ENCODE measurements around the gene RMDN3.

RMDN3 gene

GRCh38 chr15:40772014-40772413, 17.0 kb upstream of the RMDN3 start:
- no peak for DNase-seq (ENCODE audit: low read depth in 2 of 2)

- no peak for DNase-seq (ENCODE audit: low read depth in 2 of 2)
Measured at GRCh38 chr15:40771242-40771641, 16.2 kb upstream of the RMDN3 start.

GRCh38 chr15:40770147-40770721, 15.2 kb upstream of the RMDN3 start:
- DNase-seq (ENCODE audit: low read depth in 2 of 2), result no peak

GRCh38 chr15:40769274-40770146, 14.5 kb upstream of the RMDN3 start, which contains the start of gene C15orf62:
Gene C15orf62 (plus strand): TSS chr15:40769980. CDS start chr15:40770496, 516 bp downstream.
- DNase-seq (ENCODE audit: low read depth in 2 of 2), result peak; percentile 45 to 52

GRCh38 chr15:40768521-40769273, 13.6 kb upstream of the RMDN3 start:
- no peak for DNase-seq (ENCODE audit: low read depth in 2 of 2)

GRCh38 chr15:40767838-40768500, 12.9 kb upstream of the RMDN3 start:
- DNase-seq (ENCODE audit: low read depth in 2 of 2), result no peak

GRCh38 chr15:40766906-40767837, 12.1 kb upstream of the RMDN3 start:
- DNase-seq (ENCODE audit: low read depth in 2 of 2), result no peak

- no peak for DNase-seq (ENCODE audit: low read depth in 2 of 2)
Measured at GRCh38 chr15:40766194-40766815, 11.3 kb upstream of the RMDN3 start.

GRCh38 chr15:40764629-40765103, 9.6 kb upstream of the RMDN3 start:
- DNase-seq (ENCODE audit: low read depth in 2 of 2), result no peak

- peak in 1 of 2 experiments; percentile 52 for DNase-seq (ENCODE audit: low read depth in 2 of 2)
Measured at GRCh38 chr15:40763801-40764628, 9.0 kb upstream of the RMDN3 start, which contains the start of gene GCHFR. Gene GCHFR (plus strand): TSS chr15:40764068. CDS start chr15:40764181, 113 bp downstream.

GRCh38 chr15:40762919-40763800, 8.1 kb upstream of the RMDN3 start:
- DNase-seq (ENCODE audit: low read depth in 2 of 2), result peak in 1 of 2 experiments; percentile 39

- DNase-seq (ENCODE audit: low read depth in 2 of 2), result no peak
Measured at GRCh38 chr15:40759961-40760360, 4.9 kb upstream of the RMDN3 start.

- DNase-seq (ENCODE audit: low read depth in 2 of 2), result no peak
Measured at GRCh38 chr15:40756938-40757337, 1.9 kb upstream of the RMDN3 start.

- DNase-seq (ENCODE audit: low read depth in 2 of 2), result no peak
Measured at GRCh38 chr15:40755812-40756208, 756 bp upstream of the RMDN3 start.

- DNase-seq (ENCODE audit: low read depth in 2 of 2), result no peak
Measured at GRCh38 chr15:40754574-40754882, 526 bp downstream of the RMDN3 start.

- DNase-seq (ENCODE audit: low read depth in 2 of 2), result no peak
Measured at GRCh38 chr15:40751745-40752144, 3.3 kb downstream of the RMDN3 start.

GRCh38 chr15:40750885-40751284, 4.2 kb downstream of the RMDN3 start:
- DNase-seq (ENCODE audit: low read depth in 2 of 2), result no peak

- DNase-seq (ENCODE audit: low read depth in 2 of 2), result no peak
Measured at GRCh38 chr15:40749151-40749630, 5.9 kb downstream of the RMDN3 start.
